Fibroblast of pulmonary artery (primary cell): Measurements from ENCODE around the gene EPHB1.

ENCODE experiments used
- DNase-seq: peaks from one replicate; pipeline ENCODE4 v3.0.0-alpha.2; 2010; ENCODE audit warnings: low read depth
- H3K4me3 ChIP-seq: replicated peaks from 2 replicates; pipeline ENCODE4 v1.5.1; 2011; ENCODE audit warnings: low read depth, mild to moderate bottlenecking, control low read depth, low read length, moderate library complexity
- TF ChIP-seq, protein P1 (sequence below): IDR thresholded peaks from 2 replicates; pipeline ENCODE4 v1.5.1; 2011; ENCODE audit warnings: mild to moderate bottlenecking, control low read depth, low read length, inconsistent platforms; ENCODE audit errors: missing control alignments

The EPHB1 gene

DNA sequence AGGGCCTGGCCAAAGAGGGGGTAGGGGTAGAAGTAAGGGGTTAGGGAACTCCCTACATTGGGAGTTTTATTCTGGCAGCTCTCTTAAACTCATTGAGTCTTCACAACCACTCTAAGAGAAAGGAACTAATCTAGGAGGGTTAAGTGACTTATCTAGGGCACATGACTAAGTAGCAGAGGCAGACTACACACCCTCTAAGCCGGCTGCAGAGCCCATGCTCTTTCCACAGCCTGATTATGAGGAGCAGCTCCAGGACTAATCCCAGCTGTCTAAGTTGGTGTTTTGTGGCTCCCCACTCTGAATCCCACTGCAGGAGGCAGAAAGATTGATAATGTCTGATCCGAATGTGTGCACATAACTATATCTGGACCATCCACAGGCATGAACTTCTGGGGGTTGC, 374.6 kb downstream of the EPHB1 start:
- TF ChIP-seq, protein P1, sequence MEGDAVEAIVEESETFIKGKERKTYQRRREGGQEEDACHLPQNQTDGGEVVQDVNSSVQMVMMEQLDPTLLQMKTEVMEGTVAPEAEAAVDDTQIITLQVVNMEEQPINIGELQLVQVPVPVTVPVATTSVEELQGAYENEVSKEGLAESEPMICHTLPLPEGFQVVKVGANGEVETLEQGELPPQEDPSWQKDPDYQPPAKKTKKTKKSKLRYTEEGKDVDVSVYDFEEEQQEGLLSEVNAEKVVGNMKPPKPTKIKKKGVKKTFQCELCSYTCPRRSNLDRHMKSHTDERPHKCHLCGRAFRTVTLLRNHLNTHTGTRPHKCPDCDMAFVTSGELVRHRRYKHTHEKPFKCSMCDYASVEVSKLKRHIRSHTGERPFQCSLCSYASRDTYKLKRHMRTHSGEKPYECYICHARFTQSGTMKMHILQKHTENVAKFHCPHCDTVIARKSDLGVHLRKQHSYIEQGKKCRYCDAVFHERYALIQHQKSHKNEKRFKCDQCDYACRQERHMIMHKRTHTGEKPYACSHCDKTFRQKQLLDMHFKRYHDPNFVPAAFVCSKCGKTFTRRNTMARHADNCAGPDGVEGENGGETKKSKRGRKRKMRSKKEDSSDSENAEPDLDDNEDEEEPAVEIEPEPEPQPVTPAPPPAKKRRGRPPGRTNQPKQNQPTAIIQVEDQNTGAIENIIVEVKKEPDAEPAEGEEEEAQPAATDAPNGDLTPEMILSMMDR = no peak
- no peak overlapping the region for H3K4me3 ChIP-seq
- no peak for DNase-seq

DNA sequence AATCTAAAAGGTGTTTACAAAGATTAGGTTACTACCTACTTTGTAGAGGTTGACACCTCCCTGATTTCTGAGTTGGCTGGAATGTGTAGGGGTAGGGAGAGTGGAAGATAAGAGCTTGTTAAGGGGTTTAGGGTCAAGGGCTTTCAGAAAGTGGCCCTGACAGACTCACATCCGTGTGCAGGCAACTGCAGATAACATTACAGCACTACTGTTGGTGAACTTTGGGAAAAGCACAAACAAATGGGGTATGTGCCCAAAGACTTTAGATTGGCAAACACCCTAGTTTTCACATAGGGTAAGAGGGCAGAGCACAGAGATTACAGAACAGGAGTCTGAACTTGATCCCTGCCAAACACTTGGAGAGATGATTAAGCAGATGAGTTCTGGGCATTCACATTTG, 375.7 kb downstream of the EPHB1 start:
- DNase-seq = no peak
- TF ChIP-seq, protein P1 = no peak
- H3K4me3 ChIP-seq = no peak overlapping the region

DNA sequence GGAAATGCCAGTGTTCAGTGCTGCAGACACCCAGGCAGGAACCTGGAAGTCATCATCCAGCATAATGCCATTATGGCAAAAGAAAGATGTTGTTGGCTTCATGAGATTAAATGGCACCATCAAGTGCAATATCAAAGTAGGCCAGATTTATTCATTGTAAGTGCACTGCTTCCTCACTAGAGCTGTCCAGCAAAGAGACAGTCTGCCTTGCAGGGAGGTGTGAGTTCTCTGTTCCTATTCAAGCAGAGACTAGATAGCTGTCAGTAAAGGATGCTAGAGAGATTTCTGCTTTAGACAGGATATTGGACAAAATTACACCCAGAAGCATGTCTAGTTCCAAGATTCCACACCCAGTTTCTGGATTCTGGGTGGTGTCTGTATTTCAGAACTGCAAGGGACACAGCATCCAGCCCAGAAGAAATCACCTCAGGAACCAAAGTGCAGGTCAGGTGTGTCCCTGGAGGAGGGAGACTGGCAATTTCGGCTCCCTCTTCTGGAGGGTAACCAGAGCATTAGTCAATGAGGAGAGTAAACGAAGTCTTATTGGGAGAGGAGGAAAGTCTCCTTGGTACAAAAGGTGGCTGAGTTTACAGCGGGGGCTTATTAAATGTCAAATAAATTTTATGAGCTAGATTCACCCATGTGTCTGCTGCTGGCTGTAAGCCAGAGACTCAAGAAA, 377.3 kb downstream of the EPHB1 start:
- DNase-seq = no peak
- H3K4me3 ChIP-seq = no peak overlapping the region
- TF ChIP-seq, protein P1 = no peak

DNA sequence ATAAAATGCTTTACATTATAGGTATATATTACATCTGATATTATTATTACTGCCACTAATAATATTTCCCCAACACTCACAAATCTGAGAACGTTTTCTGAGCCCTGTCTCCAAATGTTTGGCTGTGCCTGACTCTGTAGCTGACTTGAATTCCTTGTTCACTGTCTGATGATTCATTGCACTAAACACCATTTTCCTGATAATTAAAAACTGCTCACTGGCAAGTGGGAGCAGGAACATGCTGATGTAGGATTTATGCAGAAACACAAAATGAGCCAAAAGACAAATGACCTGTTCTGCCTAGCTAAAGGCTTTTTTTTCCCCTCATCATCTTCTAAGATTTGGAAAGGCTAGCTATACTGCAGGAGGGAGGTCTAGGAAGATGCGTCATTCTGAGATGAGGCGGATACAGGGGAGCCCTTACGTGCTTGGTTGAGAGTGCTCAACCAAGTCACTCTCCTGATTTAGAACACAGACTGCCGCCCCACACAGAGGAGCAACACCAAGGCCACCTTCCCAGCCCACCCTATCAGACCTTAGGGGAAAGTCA, 380.7 kb downstream of the EPHB1 start:
- no peak for DNase-seq
- H3K4me3 ChIP-seq = no peak overlapping the region
- TF ChIP-seq, protein P1 = no peak

DNA sequence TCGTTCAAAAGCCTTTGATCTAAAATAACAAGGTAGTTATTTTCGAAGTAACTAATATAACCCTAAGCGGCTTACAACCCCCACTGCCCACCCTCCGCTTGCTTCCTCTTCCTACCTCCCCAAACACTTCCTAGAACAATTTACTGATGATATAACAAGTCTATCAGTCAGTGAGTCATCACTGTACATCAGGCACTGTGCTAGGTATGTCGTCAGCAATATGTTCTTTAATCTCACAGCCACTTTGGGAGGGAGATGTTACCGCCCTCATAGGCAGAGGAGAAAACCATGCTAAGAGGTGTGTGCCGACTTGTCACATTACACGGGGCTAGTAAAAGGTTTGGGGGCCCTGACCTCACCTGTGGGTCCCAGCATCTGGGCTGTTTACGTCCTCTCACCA, 381.8 kb downstream of the EPHB1 start:
- TF ChIP-seq, protein P1 = no peak
- no peak overlapping the region for H3K4me3 ChIP-seq
- no peak for DNase-seq

DNA sequence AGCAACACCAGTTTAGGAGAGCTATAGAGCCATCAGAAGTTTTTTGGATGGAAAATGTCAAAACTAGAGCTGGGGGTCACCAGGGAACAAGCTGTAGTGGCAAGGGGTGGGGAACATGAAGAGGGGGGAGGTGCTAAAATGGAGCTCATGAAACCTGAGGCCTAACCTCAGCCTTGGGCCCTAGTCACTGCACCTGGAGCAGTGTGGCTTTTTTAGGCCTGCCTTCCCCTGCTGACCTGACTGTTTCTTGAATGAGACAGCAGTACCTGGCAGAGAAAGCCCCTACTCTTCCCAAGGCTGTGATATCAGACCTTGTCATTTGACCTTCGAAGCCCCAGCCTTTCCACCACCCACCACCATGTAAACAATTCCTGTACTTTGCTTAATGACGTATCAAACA, 383.5 kb downstream of the EPHB1 start:
- TF ChIP-seq, protein P1 = no peak

DNA sequence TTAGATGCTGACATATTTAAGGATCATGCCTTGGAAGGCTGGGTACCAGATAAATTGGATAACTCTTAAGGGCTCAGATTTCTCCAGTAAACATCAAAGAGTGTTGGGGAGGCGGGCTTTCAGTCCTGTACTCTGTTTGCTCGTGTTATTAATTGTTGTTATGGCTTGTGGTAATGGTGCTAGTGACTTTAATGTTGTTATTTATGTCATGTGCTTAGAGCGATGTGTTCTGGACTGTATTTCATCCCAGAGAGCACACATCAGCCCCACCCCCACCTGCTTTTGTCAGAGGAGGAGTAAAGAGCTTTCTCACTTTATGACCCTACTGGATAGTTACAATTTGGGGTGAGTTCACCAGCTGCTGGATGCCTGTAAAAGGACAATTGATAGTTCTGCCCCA, 386.3 kb downstream of the EPHB1 start:
- TF ChIP-seq, protein P1 = no peak
- no peak for DNase-seq
- H3K4me3 ChIP-seq = no peak overlapping the region

More for the DNA sequence above, 383.5 kb downstream of the EPHB1 start:
- DNase-seq = no peak
- no peak overlapping the region for H3K4me3 ChIP-seq
